H1 (cell line): ENCODE measurements around the gene ORAI3. TPM values are rescaled to one million over a fixed set of nuclear protein-coding genes. Genes with fewer than 3 reads are reported as not detected.

Source experiments
- CTCF ChIA-PET: fragments of 300-600 bp; sonication (Branson Sonifier 250); formaldehyde crosslinking; loops from one replicate; lab custom pipeline; 2021; ENCODE audit not compliant: partially characterized antibody; lab: Charles Lee
- POLR2A ChIA-PET: fragments of 300-600 bp; sonication (Branson Sonifier 250); formaldehyde crosslinking; loops from one replicate; lab custom pipeline; 2021; ENCODE audit warnings: inconsistent platforms; ENCODE audit not compliant: partially characterized antibody; lab: Charles Lee
- DNase-seq, 2 experiments: peaks; one replicate each; pipeline versions ENCODE4 v3.0.0 to v3.0.0-alpha.2; 2010 to 2022; ENCODE audit warnings: low spot score in 2 of 2, low read depth in 1 of 2, mixed read lengths in 1 of 2
- FAIRE-seq: peaks from 2 replicates; lab custom pipeline; 2011; peaks lifted over from hg19 to GRCh38; lab: Jason Lieb, UNC
- H2AFZ ChIP-seq: 2 replicates; pipeline ENCODE4 v1.8.1; 2012; ENCODE audit warnings: low read length, inconsistent platforms
- H2AK5ac ChIP-seq: 2 replicates; pipeline ENCODE4 v1.6.1; 2013; ENCODE audit warnings: low read depth, low read length
- H2BK120ac ChIP-seq: replicated peaks from 2 replicates; pipeline ENCODE3; 2013; ENCODE audit warnings: low read depth, low read length, inconsistent platforms
- H2BK12ac ChIP-seq: 2 replicates; pipeline ENCODE4 v1.6.1; 2013; ENCODE audit warnings: low read depth, low read length
- H2BK15ac ChIP-seq: 2 replicates; pipeline ENCODE4 v1.6.1; 2013; ENCODE audit warnings: low read length
- H2BK20ac ChIP-seq: 2 replicates; pipeline ENCODE4 v1.6.1; 2013; ENCODE audit warnings: low read length
- H2BK5ac ChIP-seq: 2 replicates; pipeline ENCODE4 v1.6.1; 2013; ENCODE audit warnings: low read depth, low read length
- H3K14ac ChIP-seq: 2 replicates; pipeline ENCODE4 v1.6.1; 2013; ENCODE audit warnings: inconsistent platforms; ENCODE audit not compliant: insufficient read length
- H3K18ac ChIP-seq: 2 replicates; pipeline ENCODE4 v1.6.1; 2013; ENCODE audit warnings: low read length; ENCODE audit errors: extremely low read depth
- H3K23ac ChIP-seq: 2 replicates; pipeline ENCODE4 v1.6.1; 2013; ENCODE audit warnings: inconsistent platforms; ENCODE audit not compliant: insufficient read length
- H3K23me2 ChIP-seq: 2 replicates; pipeline ENCODE4 v1.6.1; 2013; ENCODE audit warnings: low read depth, low read length
- H3K27ac ChIP-seq: 2 replicates; pipeline ENCODE4 v1.6.1; 2011; ENCODE audit warnings: low read depth, low read length, inconsistent platforms
- H3K27me3 ChIP-seq, 4 experiments: replicated peaks in 1 of 4; 1 replicate in 1 of 4; 2 replicates in 3 of 4; pipeline versions ENCODE4 v1.6.1 to v1.8.1; 2011 to 2013; ENCODE audit warnings: low read length in 3 of 4, mild to moderate bottlenecking in 3 of 4, inconsistent platforms in 2 of 4, mixed read lengths in 2 of 4, moderate library complexity in 1 of 4; ENCODE audit not compliant: control insufficient read depth in 3 of 4, insufficient read depth in 3 of 4; ENCODE audit errors: extremely low read depth in 1 of 4
- H3K36me3 ChIP-seq, 4 experiments: 2 replicates each; pipeline versions ENCODE4 v1.6.1 to v1.8.1; 2011 to 2013; ENCODE audit warnings: mild to moderate bottlenecking in 4 of 4, low read length in 3 of 4, moderate library complexity in 2 of 4, control low read depth in 1 of 4, inconsistent platforms in 1 of 4; ENCODE audit not compliant: insufficient read depth in 4 of 4, control insufficient read depth in 2 of 4
- H3K4ac ChIP-seq: replicated peaks from 2 replicates; pipeline ENCODE3; 2013; ENCODE audit warnings: low read length, low read depth, mixed read lengths, inconsistent platforms; ENCODE audit not compliant: insufficient read length
- H3K4me1 ChIP-seq, 4 experiments: replicated peaks in 1 of 4; 1 replicate in 1 of 4; 2 replicates in 3 of 4; pipeline versions ENCODE4 v1.6.1 to v1.8.1; 2011 to 2013; ENCODE audit warnings: low read length in 3 of 4, inconsistent platforms in 2 of 4, mixed read lengths in 1 of 4; ENCODE audit not compliant: insufficient read depth in 4 of 4, control insufficient read depth in 3 of 4
- H3K4me2 ChIP-seq, 2 experiments: 2 replicates each; pipeline versions ENCODE4 v1.6.1 to v1.8.1; 2011 to 2013; ENCODE audit warnings: low read depth in 2 of 2, low read length in 2 of 2, control low read depth in 1 of 2, inconsistent platforms in 1 of 2, mild to moderate bottlenecking in 1 of 2; ENCODE audit not compliant: insufficient read depth in 1 of 2
- H3K4me3 ChIP-seq, 4 experiments: fragments of 200-600, 300-600 bp in 1 of 4; sonication (generic), shearing (Covaris generic), sonication (Bioruptor Twin) in 1 of 4; 2 replicates each; pipeline versions ENCODE4 v1.5.1 to v1.8.1; 2011 to 2016; ENCODE audit warnings: low read length in 4 of 4, low read depth in 3 of 4, control low read depth in 2 of 4, inconsistent platforms in 2 of 4, mild to moderate bottlenecking in 2 of 4, mixed read lengths in 1 of 4, moderate library complexity in 1 of 4; ENCODE audit not compliant: insufficient read depth in 2 of 4; ENCODE audit errors: extremely low read depth in 1 of 4
- H3K56ac ChIP-seq: replicated peaks from 2 replicates; pipeline ENCODE3; 2013; ENCODE audit warnings: low read depth, mild to moderate bottlenecking, mixed read lengths, low read length, inconsistent platforms; ENCODE audit not compliant: insufficient read length
- H3K79me1 ChIP-seq: 2 replicates; pipeline ENCODE4 v1.6.1; 2013; ENCODE audit warnings: low read depth, low read length, control low read depth
- H3K79me2 ChIP-seq, 2 experiments: 2 replicates each; pipeline versions ENCODE4 v1.6.1 to v1.8.1; 2012 to 2013; ENCODE audit warnings: low read length in 2 of 2, mild to moderate bottlenecking in 2 of 2, inconsistent platforms in 1 of 2; ENCODE audit not compliant: insufficient read depth in 2 of 2, control insufficient read depth in 1 of 2
- H3K9ac ChIP-seq, 4 experiments: replicated peaks in 1 of 4; 1 replicate in 1 of 4; 2 replicates in 3 of 4; pipeline versions ENCODE4 v1.6.1 to v1.8.1; 2011 to 2013; ENCODE audit warnings: low read depth in 3 of 4, low read length in 3 of 4, control low read depth in 2 of 4, mild to moderate bottlenecking in 2 of 4, moderate library complexity in 2 of 4, inconsistent platforms in 1 of 4; ENCODE audit errors: extremely low read depth in 1 of 4
- H3K9me3 ChIP-seq, 2 experiments: 2 replicates each; pipeline versions ENCODE4 v1.6.1 to v1.8.1; 2012 to 2013; ENCODE audit warnings: mild to moderate bottlenecking in 2 of 2, moderate library complexity in 2 of 2, control low read depth in 1 of 2, inconsistent platforms in 1 of 2, low read depth in 1 of 2, low read length in 1 of 2, mixed read lengths in 1 of 2; ENCODE audit not compliant: insufficient read depth in 2 of 2
- H4K20me1 ChIP-seq, 2 experiments: replicated peaks in 1 of 2; 2 replicates each; pipeline versions ENCODE3 to v1.8.1; 2011 to 2013; ENCODE audit warnings: inconsistent platforms in 2 of 2, low read length in 2 of 2, mild to moderate bottlenecking in 1 of 2; ENCODE audit not compliant: insufficient read depth in 2 of 2, control insufficient read depth in 1 of 2
- H4K5ac ChIP-seq: 2 replicates; pipeline ENCODE4 v1.6.1; 2013; ENCODE audit warnings: low read length, low read depth, mixed read lengths, inconsistent platforms; ENCODE audit not compliant: insufficient read length
- H4K8ac ChIP-seq: 2 replicates; pipeline ENCODE4 v1.8.0; 2013; ENCODE audit warnings: mild to moderate bottlenecking, moderate library complexity, low read length, inconsistent platforms; ENCODE audit not compliant: insufficient read depth; ENCODE audit errors: extremely low read depth
- H4K91ac ChIP-seq: replicated peaks from 2 replicates; pipeline ENCODE3; 2013; ENCODE audit warnings: low read length, mixed read lengths, inconsistent platforms; ENCODE audit not compliant: insufficient read length
- BRCA1 ChIP-seq: IDR thresholded peaks from 2 replicates; pipeline ENCODE4 v1.6.1; 2012; ENCODE audit warnings: low read depth, low read length, improper control_type of control experiment
- CBX5 ChIP-seq: fragments of 300-800, 300-1000 bp; sonication (generic); IDR thresholded peaks from 2 replicates; pipeline ENCODE4 v1.7.1; 2016; ENCODE audit warnings: antibody characterized with exemption, low read length, low read depth
- CBX8 ChIP-seq: fragments of 300-800, 300-1000 bp; sonication (generic); IDR thresholded peaks from 2 replicates; pipeline ENCODE4 v1.7.1; 2016; ENCODE audit warnings: low read depth, low read length, borderline replicate concordance
- CEBPB ChIP-seq: IDR thresholded peaks from 2 replicates; pipeline ENCODE4 v1.6.1; 2012; ENCODE audit warnings: low read depth, low read length
- CTCF ChIP-seq, 3 experiments: IDR thresholded peaks; 1 replicate in 2 of 3; 2 replicates in 1 of 3; pipeline versions ENCODE4 v1.5.1 to v1.6.1; 2011; ENCODE audit warnings: low read length in 3 of 3, mild to moderate bottlenecking in 3 of 3, inconsistent platforms in 2 of 3, low read depth in 1 of 3, moderate library complexity in 1 of 3; ENCODE audit not compliant: insufficient read depth in 1 of 3; ENCODE audit errors: control extremely low read depth in 1 of 3
- FOSL1 ChIP-seq: IDR thresholded peaks from 2 replicates; pipeline ENCODE4 v1.6.1; 2011; ENCODE audit warnings: mild to moderate bottlenecking, low read depth, low read length, moderate library complexity; ENCODE audit not compliant: insufficient read depth
- GTF2F1 ChIP-seq: IDR thresholded peaks from 2 replicates; pipeline ENCODE4 v1.6.1; 2012; ENCODE audit warnings: low read depth, low read length, improper control_type of control experiment, borderline replicate concordance
- HDAC2 ChIP-seq, 2 experiments: fragments of 300-600 bp in 1 of 2; sonication (generic) in 1 of 2; IDR thresholded peaks; 2 replicates each; pipeline ENCODE4 v1.6.1; 2011 to 2012; ENCODE audit warnings: low read depth in 2 of 2, low read length in 2 of 2, mild to moderate bottlenecking in 2 of 2, moderate library complexity in 2 of 2, borderline replicate concordance in 1 of 2, inconsistent platforms in 1 of 2
- PHF8 ChIP-seq: fragments of 200-600 bp; sonication (generic); conservative IDR thresholded peaks from 2 replicates; pipeline ENCODE4 v1.7.1; 2012; ENCODE audit warnings: low read depth, mild to moderate bottlenecking, inconsistent platforms, low read length, moderate library complexity
- SP4 ChIP-seq: IDR thresholded peaks from 2 replicates; pipeline ENCODE4 v1.6.1; 2012; ENCODE audit warnings: low read length, inconsistent platforms
- TAF7 ChIP-seq: optimal IDR thresholded peaks from 2 replicates; pipeline ENCODE3; 2011; ENCODE audit warnings: low read depth, mild to moderate bottlenecking, inconsistent platforms, low read length, moderate library complexity, borderline replicate concordance
- WGBS, 2 experiments: shearing (Covaris generic) in 1 of 2; methylation state at CpG; one replicate each; pipeline versions ENCODE4 v1.1.6 to v1.1.7; 2013 to 2015; ENCODE audit warnings: low lambda C conversion rate in 2 of 2, mixed read lengths in 2 of 2, inconsistent platforms in 1 of 2, low coverage in 1 of 2, missing lambda C conversion rate in 1 of 2; ENCODE audit not compliant: insufficient replicate concordance in 2 of 2, insufficient coverage in 1 of 2, insufficient read length in 1 of 2; ENCODE audit errors: extremely low coverage in 1 of 2, missing lambda C conversion rate in 1 of 2; 5-methylcytosine and 5-hydroxymethylcytosine counted together
- polyA plus RNA-seq, 7 experiments: library from polyadenylated mRNA; depleted of rRNA in 3 of 7; stranded (reverse) in 5 of 7; unstranded in 2 of 7; fragments of >200 nt in 5 of 7; fragments of 200-250 nt in 2 of 7; gene quantifications; 1 replicate in 5 of 7; 2 replicates in 1 of 7; 4 replicates in 1 of 7; pipeline versions ENCODE4 v1.2.1 to v1.2.3, GENCODE V29; 2011 to 2013; ENCODE audit warnings: missing spikeins in 2 of 7, mixed read lengths in 2 of 7
- total RNA-seq: library from RNA; stranded (reverse); fragmentation: NEBNext Ultra II Directional; extraction: Animal tissue kit (Norgen Biotek cat#: 25700); gene quantifications from 2 replicates; pipeline ENCODE4 v1.2.1, GENCODE V29; 2021

The ORAI3 gene
- total and polyA plus RNA-seq, 2 of the 8 experiments (the other 6 are each of a cell fraction or from before 2014, with no cell fraction given), result 8.7 to 24.5 TPM

- Histone ChIP-seq H4K20me1 (no peaks in the 10 kb centered on the region), H3K27me3 (no peaks in the 10 kb centered on the region; a peak in 1 of 7 replicates), H3K18ac (no peak overlapping the region; the same call in 1 of the 2 replicates), H3K27ac (no peak overlapping the region), H4K91ac (no peak overlapping the region), H3K4me1 (peaks cover 0 to 15% (median 10%) of the 10 kb centered on the region in 4 experiments; a peak in 6 of 7 replicates), H3K9me3 (no peaks in the 10 kb centered on the region), H4K5ac (no peak overlapping the region), H2BK120ac (no peak overlapping the region), H2AK5ac (0 out of 2 replicates have a peak overlapping the region, but pooled peaks have one; percentile 39), H2AFZ (no peak overlapping the region), H3K4ac (peak overlapping the region; percentile 63), H3K23ac (no peak overlapping the region), H2BK12ac (peak overlapping the region; percentile 60; the same call in 1 of the 2 replicates), H3K56ac (no peak overlapping the region), H3K23me2 (peaks cover 12% of the 10 kb centered on the region), H3K79me2 (no peaks in the 10 kb centered on the region), H3K36me3 (no peaks in the 10 kb centered on the region), H4K8ac (no peak overlapping the region), H3K14ac (no peak overlapping the region), H3K79me1 (no peaks in the 10 kb centered on the region), H3K9ac (no peak overlapping the region), H3K4me2 (peak overlapping the region; percentile 95 to 100; a peak in 3 of 4 replicates), H2BK5ac (no peak overlapping the region), H2BK20ac (no peak overlapping the region), H2BK15ac (no peak overlapping the region), H3K4me3 (peak overlapping the region in 2 of 4 experiments; percentile 53 to 81; a peak in 2 of 8 replicates)
- ChIA-PET POLR2A (interaction anchor here (1.2 to 2.3 kb wide), 2 partner anchors 10 to 46 kb away, joined by 5 to 20 read pairs; partner anchors contain the start of gene HSD3B7), CTCF (interaction anchor here (1.1 to 2.0 kb wide), 2 partner anchors 10 to 72 kb away, joined by 4 to 10 read pairs; partner anchors contain the start of gene HSD3B7)
- WGBS, 2 experiments, result 86% methylated on average over 11 of the region's 11 CpGs; no CpG with 5 or more reads in 1 of the 2 experiments
- FAIRE-seq (no peak), DNase-seq (no peak)
- no peak for TF ChIP-seq CTCF (IDR thresholded peaks at IDR 0.05; ENCODE audit: control extremely low read depth in 1 of 3, insufficient read depth in 1 of 3, low read depth in 1 of 3, low read length in 3 of 3)
- no peak for TF ChIP-seq SP4
- TF ChIP-seq BRCA1, result no peak
- TF ChIP-seq FOSL1, result no peak
- no peak for TF ChIP-seq GTF2F1
- TF ChIP-seq TAF7, result no peak
- TF ChIP-seq PHF8, result no peak
- no peak for TF ChIP-seq HDAC2 (IDR thresholded peaks at IDR 0.05; ENCODE audit: borderline replicate concordance in 1 of 2, low read depth in 2 of 2, low read length in 2 of 2)
- TF ChIP-seq CBX5, result no peak
- no peak for TF ChIP-seq CBX8
- no peak for TF ChIP-seq CEBPB
These were observed 47.1 kb downstream of the ORAI3 start for GRCh38 chr16:30995927-30996323.
